Rectal smooth muscle tissue (tissue), 1 donor: ENCODE measurements around the gene PDE8A.
A peak's percentile ranks its signal among the peaks of the same experiment; 100 is the strongest.
"Not testable (repeated sequence)": the region's sequence is repeated elsewhere in the genome, so short reads cannot be mapped to it uniquely, and the experiment has no call there.

Experiments
- H3K27ac ChIP-seq: one replicate; pipeline ENCODE4 v1.7.0; 2013; ENCODE audit warnings: low read depth, low read length, inconsistent platforms
- H3K27me3 ChIP-seq: one replicate; pipeline ENCODE4 v1.7.0; 2013; ENCODE audit warnings: low read length; ENCODE audit not compliant: control insufficient read depth, insufficient read depth
- H3K36me3 ChIP-seq: one replicate; pipeline ENCODE4 v1.7.0; 2013; ENCODE audit warnings: low read length; ENCODE audit not compliant: control insufficient read depth, insufficient read depth
- H3K4me1 ChIP-seq: one replicate; pipeline ENCODE4 v1.7.0; 2013; ENCODE audit warnings: low read length; ENCODE audit not compliant: control insufficient read depth, insufficient read depth
- H3K4me3 ChIP-seq: one replicate; pipeline ENCODE4 v1.7.0; 2013; ENCODE audit warnings: low read length
- H3K9ac ChIP-seq: one replicate; pipeline ENCODE4 v1.7.0; 2013; ENCODE audit warnings: low read length

Gene PDE8A

GRCh38 chr15:84983711-84984110 lies 2.1 kb downstream of the PDE8A start:
- Histone ChIP-seq H3K9ac (no peak overlapping the region), H3K27ac (no peak overlapping the region), H3K4me1 (peaks cover 7% of the 10 kb centered on the region), H3K36me3 (no peaks in the 10 kb centered on the region), H3K27me3 (no peaks in the 10 kb centered on the region), H3K4me3 (peak overlapping the region; percentile 81)

GRCh38 chr15:84985158-84985557 lies 3.5 kb downstream of the PDE8A start:
- H3K27me3 ChIP-seq = no peaks in the 10 kb centered on the region
- H3K4me3 ChIP-seq = no peak overlapping the region
- peaks cover 7% of the 10 kb centered on the region for H3K4me1 ChIP-seq
- no peaks in the 10 kb centered on the region for H3K36me3 ChIP-seq
- no peak overlapping the region for H3K9ac ChIP-seq
- no peak overlapping the region for H3K27ac ChIP-seq

GRCh38 chr15:84987351-84987750 lies 5.7 kb downstream of the PDE8A start:
- H3K27me3 ChIP-seq, H3K36me3 ChIP-seq, H3K27ac ChIP-seq, H3K4me3 ChIP-seq, H3K4me1 ChIP-seq, H3K9ac ChIP-seq: not testable (repeated sequence)

- H3K27me3 ChIP-seq = no peaks in the 10 kb centered on the region
- H3K27ac ChIP-seq = no peak overlapping the region
- H3K4me1 ChIP-seq = peaks cover 7% of the 10 kb centered on the region
Observed at GRCh38 chr15:84987949-84988624, 6.4 kb downstream of the PDE8A start.

GRCh38 chr15:84988909-84989644 lies 7.4 kb downstream of the PDE8A start:
- H3K27ac ChIP-seq = no peak overlapping the region
- no peaks in the 10 kb centered on the region for H3K36me3 ChIP-seq
- H3K27me3 ChIP-seq = no peaks in the 10 kb centered on the region
- no peaks in the 10 kb centered on the region for H3K4me1 ChIP-seq
- no peak overlapping the region for H3K4me3 ChIP-seq
- no peak overlapping the region for H3K9ac ChIP-seq

More at GRCh38 chr15:84987949-84988624, 6.4 kb downstream of the PDE8A start:
- H3K9ac ChIP-seq = no peak overlapping the region
- no peaks in the 10 kb centered on the region for H3K36me3 ChIP-seq
- no peak overlapping the region for H3K4me3 ChIP-seq

GRCh38 chr15:84990507-84990906 lies 8.9 kb downstream of the PDE8A start:
- Histone ChIP-seq H3K27ac (no peak overlapping the region), H3K9ac (no peak overlapping the region), H3K27me3 (no peaks in the 10 kb centered on the region), H3K36me3 (no peaks in the 10 kb centered on the region), H3K4me3 (no peak overlapping the region), H3K4me1 (no peaks in the 10 kb centered on the region)

- Histone ChIP-seq H3K36me3 (no peaks in the 10 kb centered on the region), H3K9ac (no peak overlapping the region), H3K4me1 (no peaks in the 10 kb centered on the region), H3K27ac (no peak overlapping the region), H3K27me3 (no peaks in the 10 kb centered on the region), H3K4me3 (no peak overlapping the region)
Observed at GRCh38 chr15:84991014-84991712, 9.5 kb downstream of the PDE8A start.

- Histone ChIP-seq H3K9ac (no peak overlapping the region), H3K4me1 (no peaks in the 10 kb centered on the region), H3K27me3 (no peaks in the 10 kb centered on the region), H3K36me3 (no peaks in the 10 kb centered on the region), H3K27ac (no peak overlapping the region), H3K4me3 (no peak overlapping the region)
Observed at GRCh38 chr15:84992157-84992944, 10.7 kb downstream of the PDE8A start.

GRCh38 chr15:84996055-84996454 lies 14.4 kb downstream of the PDE8A start:
- Histone ChIP-seq H3K4me1 (peaks cover 5% of the 10 kb centered on the region), H3K36me3 (no peaks in the 10 kb centered on the region), H3K4me3 (no peak overlapping the region), H3K27me3 (no peaks in the 10 kb centered on the region), H3K27ac (no peak overlapping the region), H3K9ac (no peak overlapping the region)

GRCh38 chr15:84996714-84997113 lies 15.1 kb downstream of the PDE8A start:
- not testable (repeated sequence) for H3K9ac ChIP-seq, H3K4me1 ChIP-seq, H3K4me3 ChIP-seq, H3K36me3 ChIP-seq, H3K27ac ChIP-seq, H3K27me3 ChIP-seq

- H3K4me1 ChIP-seq = not testable (repeated sequence)
Observed at GRCh38 chr15:84997214-84997613, 15.6 kb downstream of the PDE8A start.

GRCh38 chr15:85000189-85000864 lies 18.7 kb downstream of the PDE8A start:
- Histone ChIP-seq H3K4me1 (peaks cover 5% of the 10 kb centered on the region), H3K4me3 (no peak overlapping the region), H3K27ac (no peak overlapping the region), H3K36me3 (no peaks in the 10 kb centered on the region), H3K27me3 (no peaks in the 10 kb centered on the region), H3K9ac (no peak overlapping the region)

More at GRCh38 chr15:84997214-84997613, 15.6 kb downstream of the PDE8A start:
- H3K4me3 ChIP-seq, H3K27me3 ChIP-seq, H3K36me3 ChIP-seq, H3K27ac ChIP-seq, H3K9ac ChIP-seq: not testable (repeated sequence)
